RCC 7860 (cell line): ENCODE measurements around the gene FAM3C.
A peak's percentile ranks its signal among the peaks of the same experiment; 100 is the strongest.

Experiments
- DNase-seq: peaks from one replicate; pipeline ENCODE4 v3.0.0-alpha.2; 2015; ENCODE audit warnings: low spot score
- FAIRE-seq: peaks from 2 replicates; lab custom pipeline; 2012; peaks lifted over from hg19 to GRCh38; lab: Jason Lieb, UNC

FAM3C gene

GRCh38 chr7:121383235-121383910 lies 12.7 kb downstream of the FAM3C start:
- no peak for FAIRE-seq
- DNase-seq = no peak

GRCh38 chr7:121382473-121382872 lies 13.6 kb downstream of the FAM3C start:
- DNase-seq (no peak), FAIRE-seq (peak; percentile 30)

- DNase-seq (no peak), FAIRE-seq (no peak)
Observed at GRCh38 chr7:121379930-121380329, 16.2 kb downstream of the FAM3C start.

GRCh38 chr7:121376979-121377378 lies 19.1 kb downstream of the FAM3C start:
- DNase-seq = no peak
- no peak for FAIRE-seq

GRCh38 chr7:121373177-121373576 lies 22.9 kb downstream of the FAM3C start:
- DNase-seq = no peak
- FAIRE-seq = no peak

GRCh38 chr7:121372376-121373010 lies 23.6 kb downstream of the FAM3C start:
- DNase-seq (no peak), FAIRE-seq (no peak)

GRCh38 chr7:121371883-121372282 lies 24.2 kb downstream of the FAM3C start:
- FAIRE-seq = no peak
- no peak for DNase-seq

GRCh38 chr7:121371367-121371766 lies 24.7 kb downstream of the FAM3C start:
- FAIRE-seq = no peak

GRCh38 chr7:121369462-121369861 lies 26.6 kb downstream of the FAM3C start:
- DNase-seq = no peak
- FAIRE-seq = no peak

More at GRCh38 chr7:121371367-121371766, 24.7 kb downstream of the FAM3C start:
- no peak for DNase-seq

GRCh38 chr7:121366852-121367431 lies 29.2 kb downstream of the FAM3C start:
- peak; percentile 90 for FAIRE-seq
- peak; percentile 51 for DNase-seq

GRCh38 chr7:121360564-121360963 lies 35.5 kb downstream of the FAM3C start:
- FAIRE-seq (no peak), DNase-seq (no peak)

- FAIRE-seq = no peak
Observed at GRCh38 chr7:121355574-121355973, 40.5 kb downstream of the FAM3C start.

GRCh38 chr7:121352323-121352722 lies 43.8 kb downstream of the FAM3C start:
- no peak for DNase-seq
- FAIRE-seq = no peak

More at GRCh38 chr7:121355574-121355973, 40.5 kb downstream of the FAM3C start:
- DNase-seq = no peak

GRCh38 chr7:121351682-121352081 lies 44.4 kb downstream of the FAM3C start:
- FAIRE-seq = peak; percentile 22
- DNase-seq = no peak

GRCh38 chr7:121344497-121344896 lies 51.6 kb downstream of the FAM3C start:
- FAIRE-seq = no peak
- no peak for DNase-seq

- DNase-seq = no peak
Observed at GRCh38 chr7:121344093-121344492, 52.0 kb downstream of the FAM3C start.

GRCh38 chr7:121343302-121343701 lies 52.8 kb downstream of the FAM3C start:
- DNase-seq (no peak), FAIRE-seq (peak; percentile 75)

More at GRCh38 chr7:121344093-121344492, 52.0 kb downstream of the FAM3C start:
- FAIRE-seq = no peak

GRCh38 chr7:121342631-121343030 lies 53.5 kb downstream of the FAM3C start:
- no peak for DNase-seq
- FAIRE-seq = no peak

- no peak for FAIRE-seq
- no peak for DNase-seq
Observed at GRCh38 chr7:121341933-121342332, 54.2 kb downstream of the FAM3C start.

- FAIRE-seq (no peak), DNase-seq (no peak)
Observed at GRCh38 chr7:121339082-121339481, 57.0 kb downstream of the FAM3C start.

GRCh38 chr7:121337398-121337797 lies 58.7 kb downstream of the FAM3C start:
- DNase-seq (no peak), FAIRE-seq (peak; percentile 35)

- no peak for FAIRE-seq
- no peak for DNase-seq
Observed at GRCh38 chr7:121336579-121336978, 59.5 kb downstream of the FAM3C start.
